Measurements from ENCODE around the gene CYP19A1.

Gene CYP19A1

DNA sequence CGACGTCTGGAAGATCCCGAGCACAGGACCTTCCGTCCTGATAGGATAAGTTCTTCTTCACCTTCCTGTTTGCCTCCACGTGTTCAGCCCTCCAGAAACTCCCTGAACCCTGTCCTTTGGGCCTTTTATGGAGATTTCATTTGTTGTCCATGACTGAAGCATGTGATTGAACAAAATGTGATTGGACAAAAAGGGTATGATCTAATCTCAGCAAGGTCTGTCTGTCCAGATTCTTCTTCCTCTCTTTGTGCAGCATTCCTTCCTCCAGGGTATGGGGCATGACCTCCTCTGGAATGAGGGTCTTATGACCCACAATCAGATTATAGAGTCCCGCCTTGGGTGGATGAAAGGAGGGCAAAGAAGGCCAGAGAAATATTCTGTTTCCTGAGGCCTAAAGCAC, at the start of gene CYP19A1:
TSS of gene CYP19A1 (minus strand) at position 101 of the 400 bp plus-strand sequence. CDS start 95,684 bp downstream, outside the sequence.
- DNase-seq (ENCODE audit: low spot score) = no peak

DNA sequence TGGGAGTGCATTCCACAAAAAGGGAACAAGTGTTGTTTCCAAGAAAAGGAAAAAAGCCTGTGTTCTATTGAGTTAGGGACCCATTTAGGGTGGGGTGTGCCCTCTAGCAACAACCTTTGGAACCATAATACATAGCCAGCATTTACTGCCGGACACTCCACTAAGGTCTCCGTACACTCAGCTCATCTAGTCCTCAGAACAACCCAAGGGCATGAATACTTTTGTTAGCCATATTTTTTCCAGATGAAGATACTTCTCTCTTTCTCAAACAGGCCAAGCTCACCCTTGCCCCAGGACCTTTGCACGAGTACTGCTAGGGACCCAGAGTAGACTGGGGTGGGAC, 49.3 kb upstream of the CYP19A1 start:
- no peak for DNase-seq (ENCODE audit: low spot score)

DNA sequence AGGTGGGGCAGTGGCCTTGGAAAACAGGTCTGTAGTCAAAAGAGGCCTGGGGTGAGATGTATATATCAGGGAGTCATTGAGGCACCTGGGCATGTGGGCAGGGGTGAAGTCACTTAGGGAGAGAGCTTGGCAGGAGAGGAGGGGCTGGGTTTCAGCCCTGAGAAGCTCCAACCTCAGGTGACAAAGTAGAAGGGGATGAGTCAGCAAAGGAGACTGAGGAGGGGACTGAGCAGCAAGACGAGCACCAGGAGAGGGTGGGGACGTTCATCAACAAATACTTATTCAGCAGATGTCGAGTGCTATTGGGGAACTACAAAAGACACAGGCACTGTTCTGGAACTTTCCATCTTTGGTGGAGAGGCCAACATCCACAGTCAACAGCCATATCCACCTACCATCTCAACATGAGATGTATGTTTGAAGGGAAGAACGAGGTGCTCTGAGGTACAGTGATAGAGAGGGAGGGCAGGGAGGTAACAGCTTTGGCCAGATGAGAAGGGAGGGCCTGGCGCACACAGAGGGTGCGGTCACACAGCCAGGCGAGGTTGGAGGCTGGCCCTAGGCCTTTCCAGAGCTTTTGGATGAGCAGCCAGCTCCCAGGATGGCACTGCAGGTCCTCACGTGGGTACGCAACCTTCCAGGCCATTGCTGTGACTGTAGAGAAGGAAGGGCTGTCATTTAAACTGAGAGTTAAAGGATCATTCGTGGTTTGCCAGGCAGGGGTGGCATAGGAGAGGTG, 48.7 kb upstream of the CYP19A1 start:
- peak; percentile 9 for DNase-seq (ENCODE audit: low spot score)

DNA sequence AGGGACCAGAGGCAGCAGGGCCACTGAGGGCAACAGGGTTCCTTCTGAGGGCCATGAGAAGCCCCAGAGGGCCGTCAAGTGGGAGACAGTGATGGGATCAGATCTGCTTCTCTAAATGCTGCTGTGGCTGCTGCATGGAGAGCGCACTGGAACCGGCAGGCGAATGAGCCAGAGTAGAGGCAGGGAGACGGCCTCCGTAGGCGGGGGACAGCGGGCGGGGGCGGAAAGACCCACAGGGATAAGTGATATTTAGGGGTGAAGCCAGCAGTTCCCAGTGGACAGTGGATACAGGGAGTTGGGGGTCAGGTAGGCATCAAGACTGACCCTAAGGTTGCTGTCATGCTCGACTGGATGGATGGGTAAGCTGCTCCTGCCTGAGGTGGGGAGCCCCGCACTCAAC, 48.1 kb upstream of the CYP19A1 start:
- DNase-seq (ENCODE audit: low spot score) = no peak

DNA sequence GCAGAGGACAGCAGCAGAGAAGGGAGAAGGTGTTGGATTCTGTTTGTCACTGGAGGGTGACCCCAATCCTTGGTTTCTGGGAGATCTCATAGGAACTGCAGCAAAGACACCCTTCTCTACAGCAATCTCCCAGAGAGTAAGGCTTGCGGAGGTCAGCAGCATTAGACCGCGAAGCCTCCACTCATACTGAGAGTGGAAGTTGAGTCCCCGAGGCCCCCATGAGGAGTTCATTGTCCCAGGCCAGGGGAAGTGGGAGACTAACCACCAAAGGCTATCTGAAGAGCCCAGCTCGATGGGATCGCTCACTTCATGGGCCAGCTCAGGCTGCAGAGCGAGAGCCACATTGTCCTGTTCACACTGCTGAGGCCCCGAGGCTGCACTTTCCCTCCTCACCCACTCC, 47.6 kb upstream of the CYP19A1 start:
- DNase-seq (ENCODE audit: low spot score) = no peak

DNA sequence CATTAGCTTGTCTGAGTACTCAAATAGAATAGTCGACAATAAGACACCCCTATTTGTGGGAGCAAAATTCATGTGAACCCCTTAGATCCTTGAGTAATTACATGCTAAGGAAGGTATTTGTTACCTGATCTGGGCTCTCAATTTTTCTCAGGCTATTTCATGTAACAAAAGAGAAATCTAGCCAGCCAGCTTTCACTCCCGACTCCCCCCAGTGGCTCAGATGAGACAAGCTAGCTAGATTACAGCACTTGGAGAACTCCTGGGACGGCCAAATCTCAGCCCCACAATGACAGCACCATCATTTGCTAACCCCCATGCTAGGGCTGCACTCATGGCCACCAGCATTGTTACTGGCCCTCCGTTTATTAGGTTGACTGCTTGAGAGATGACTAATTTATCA, 44.4 kb upstream of the CYP19A1 start:
- DNase-seq (ENCODE audit: low spot score) = peak; percentile 28

DNA sequence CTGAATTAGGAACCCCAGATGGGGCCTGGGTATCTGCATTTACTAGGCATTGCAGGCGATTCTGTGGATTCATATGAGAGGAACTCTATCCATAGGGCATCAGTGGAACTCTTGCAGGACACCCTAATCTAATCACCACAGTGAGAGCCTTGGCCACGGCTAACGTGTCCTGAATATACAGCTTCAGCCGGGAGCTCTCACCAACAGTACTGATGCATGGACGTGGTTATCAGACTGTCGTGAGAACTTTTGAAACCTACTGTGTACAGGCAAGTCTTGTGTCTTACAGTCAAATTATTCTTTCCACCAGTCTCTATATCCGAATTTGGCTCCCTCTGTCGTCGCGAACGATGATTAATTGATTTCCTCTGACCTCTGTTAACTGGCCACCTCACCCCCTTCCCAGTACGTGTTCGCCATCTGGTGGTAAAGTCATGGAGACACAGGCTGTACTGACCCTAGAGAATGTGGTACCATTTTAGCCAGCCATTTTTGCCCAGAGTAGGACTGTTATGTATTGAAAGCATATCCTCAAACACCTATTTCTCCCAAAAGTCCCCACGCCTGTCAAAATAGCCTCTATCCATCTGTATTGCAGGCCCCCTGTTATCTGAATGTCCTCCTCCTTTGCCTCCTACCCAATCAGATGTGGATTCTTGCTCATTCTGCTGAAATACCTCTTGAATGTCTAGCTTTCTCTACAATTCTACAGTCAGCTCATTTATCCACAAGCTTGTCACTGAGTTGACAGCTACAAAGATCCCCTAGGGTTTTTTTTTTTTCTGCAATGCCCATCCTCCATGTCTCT, 42.8 kb upstream of the CYP19A1 start:
- peak; percentile 67 for DNase-seq (ENCODE audit: low spot score)

DNA sequence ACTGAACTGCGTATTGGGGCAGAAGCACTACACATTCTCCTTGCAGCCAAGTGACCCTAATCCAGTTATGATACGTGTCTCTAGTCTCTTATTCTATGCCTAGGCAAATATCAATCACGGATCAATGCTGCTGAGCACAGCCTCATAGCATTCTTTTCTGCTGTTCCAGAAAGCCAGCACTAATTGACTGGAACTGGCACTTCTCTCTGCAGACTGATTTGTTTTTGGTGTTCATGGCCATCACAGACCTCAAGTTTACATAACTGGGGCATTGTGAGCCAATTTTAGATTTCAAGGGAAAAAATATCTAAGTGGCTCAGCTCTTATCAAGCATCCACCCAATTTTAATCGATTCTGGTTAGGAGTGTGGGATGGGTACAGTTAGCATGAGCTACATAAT, 41.0 kb upstream of the CYP19A1 start:
- DNase-seq (ENCODE audit: low spot score) = no peak

DNA sequence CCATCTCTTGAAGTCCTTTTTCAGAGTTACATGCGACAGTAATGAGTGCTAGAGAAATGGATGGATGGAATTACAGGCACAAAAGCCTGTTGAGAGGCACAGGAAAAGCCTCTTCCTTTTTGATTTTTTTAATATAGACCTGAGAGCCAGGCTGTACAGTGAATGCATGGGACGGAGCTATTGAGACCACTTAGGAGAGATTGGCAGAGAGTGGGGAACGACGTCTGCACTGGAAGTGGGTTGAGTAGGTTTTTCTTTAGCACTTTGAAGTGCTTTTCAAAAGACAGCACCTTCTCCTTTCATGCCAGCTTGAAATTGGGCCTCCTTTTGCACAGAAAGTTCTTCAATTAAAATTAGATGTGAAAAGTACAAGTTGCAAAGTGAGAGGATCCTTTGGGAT, 40.0 kb upstream of the CYP19A1 start:
- DNase-seq (ENCODE audit: low spot score) = no peak

DNA sequence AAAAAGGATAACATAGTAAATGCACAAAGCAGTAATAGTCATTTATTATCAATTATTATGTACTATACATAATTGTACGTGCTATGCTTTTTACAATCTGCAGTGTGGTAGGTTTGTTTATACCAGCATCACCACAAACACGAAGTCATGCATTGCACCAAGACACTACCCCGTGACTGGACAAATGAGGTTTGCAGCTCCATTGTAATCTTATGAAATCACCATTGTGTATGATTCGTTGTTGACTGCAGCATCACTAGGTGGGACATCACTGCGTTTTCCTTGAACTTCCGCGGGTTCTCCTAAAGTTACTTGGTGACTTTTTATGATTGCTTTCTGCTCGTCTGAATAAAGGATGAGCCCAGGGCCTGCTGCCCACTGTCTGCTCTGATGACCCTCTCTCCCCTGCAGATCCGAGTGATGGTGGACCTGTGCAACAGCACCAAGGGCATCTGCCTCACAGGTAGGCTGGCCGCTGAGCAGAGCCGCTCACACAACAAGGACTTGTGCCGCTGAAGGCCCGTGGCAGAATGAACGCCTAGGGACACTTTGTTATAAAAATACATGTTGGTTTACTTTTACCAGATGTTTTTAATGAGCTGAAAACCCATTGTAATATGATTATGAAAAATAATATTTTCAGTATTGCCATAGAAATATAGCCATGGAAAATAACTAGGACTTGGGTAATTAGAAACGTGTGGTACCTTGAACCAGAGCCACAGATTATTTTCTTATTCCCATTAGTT, 38.8 kb upstream of the CYP19A1 start:
- no peak for DNase-seq (ENCODE audit: low spot score)

DNA sequence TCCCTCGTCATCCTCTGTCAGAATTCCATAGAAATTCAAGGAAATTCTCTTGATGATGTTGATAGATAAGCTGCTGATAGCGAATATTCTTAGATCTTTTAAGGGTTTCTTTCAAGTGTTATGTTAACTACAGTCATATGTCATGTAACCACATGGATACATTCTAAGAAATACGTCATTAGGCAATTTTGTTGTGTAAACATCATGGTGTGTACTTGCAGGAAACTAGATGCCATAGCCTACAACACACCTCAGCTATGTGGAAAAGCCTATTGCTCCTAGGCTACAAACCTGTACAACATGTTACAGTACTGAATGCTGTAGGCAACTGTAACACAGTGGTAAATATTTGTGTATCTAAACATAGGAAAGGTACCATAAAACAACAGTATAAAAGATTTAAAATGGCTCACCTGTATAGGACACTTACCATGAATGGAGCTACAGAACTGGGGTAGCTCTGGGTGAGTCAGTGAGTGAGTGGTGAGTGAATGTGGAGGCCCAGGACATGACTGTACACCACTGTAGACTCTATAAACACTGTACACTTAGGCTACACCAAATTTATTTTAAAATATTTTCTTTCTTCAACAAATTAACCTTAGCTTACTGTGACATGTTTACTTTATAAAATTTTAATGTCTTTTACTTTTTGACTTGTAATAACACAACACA, 37.7 kb upstream of the CYP19A1 start:
- DNase-seq (ENCODE audit: low spot score) = no peak

DNA sequence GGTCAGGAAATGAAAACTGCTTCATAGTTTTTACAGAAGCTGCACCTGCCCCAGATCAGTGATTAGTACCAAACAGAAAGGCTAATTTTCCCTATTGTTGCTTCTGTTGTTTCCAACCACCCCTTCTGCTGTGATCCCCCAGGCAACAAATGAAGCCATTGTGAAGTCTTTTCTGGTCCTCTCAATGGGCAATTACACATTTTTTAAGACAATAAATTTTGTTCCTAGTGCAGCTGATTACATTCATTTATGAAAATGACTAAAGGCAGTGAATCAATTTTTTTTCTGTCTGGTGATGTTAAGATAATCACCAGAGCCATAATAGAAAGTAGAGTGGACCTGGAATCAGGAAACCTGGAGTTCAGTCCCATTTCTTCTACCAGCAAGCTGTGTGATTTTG, 35.7 kb upstream of the CYP19A1 start:
- DNase-seq (ENCODE audit: low spot score) = no peak

DNA sequence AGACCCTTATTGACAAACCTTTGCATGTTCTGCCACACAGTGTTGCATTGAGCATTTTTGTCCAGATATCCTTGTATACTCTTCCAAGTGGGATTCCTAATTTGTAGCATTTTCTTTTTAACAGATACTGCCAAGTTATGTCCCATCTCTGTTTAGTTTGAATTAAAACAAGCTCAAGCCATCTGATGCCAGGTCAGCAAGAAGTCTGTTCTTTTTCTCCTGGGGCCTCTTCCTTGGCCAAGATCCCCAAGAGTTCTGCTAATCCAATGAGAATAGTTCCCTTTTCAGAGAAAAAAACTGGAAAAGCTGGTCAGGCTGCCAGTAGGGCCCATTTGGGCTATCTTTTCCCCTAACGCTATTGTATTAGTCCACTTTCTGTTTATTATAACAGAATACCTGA, 32.9 kb upstream of the CYP19A1 start:
- DNase-seq (ENCODE audit: low spot score) = no peak

DNA sequence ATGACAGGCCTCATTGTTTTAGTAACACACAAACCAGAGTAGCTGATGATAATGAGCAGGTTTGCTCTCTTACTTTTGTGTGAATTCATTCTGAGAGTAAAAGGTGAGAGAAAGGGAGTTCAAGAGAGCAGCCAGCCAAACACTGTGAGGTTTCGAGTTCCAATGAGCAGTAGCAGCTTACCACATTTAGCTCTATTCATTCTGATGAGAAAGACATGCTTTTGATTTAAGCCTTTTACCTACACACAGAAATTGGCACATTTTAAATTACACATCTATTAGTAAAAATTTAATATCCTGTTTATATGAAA, 31.0 kb upstream of the CYP19A1 start:
- no peak for DNase-seq (ENCODE audit: low spot score)

DNA sequence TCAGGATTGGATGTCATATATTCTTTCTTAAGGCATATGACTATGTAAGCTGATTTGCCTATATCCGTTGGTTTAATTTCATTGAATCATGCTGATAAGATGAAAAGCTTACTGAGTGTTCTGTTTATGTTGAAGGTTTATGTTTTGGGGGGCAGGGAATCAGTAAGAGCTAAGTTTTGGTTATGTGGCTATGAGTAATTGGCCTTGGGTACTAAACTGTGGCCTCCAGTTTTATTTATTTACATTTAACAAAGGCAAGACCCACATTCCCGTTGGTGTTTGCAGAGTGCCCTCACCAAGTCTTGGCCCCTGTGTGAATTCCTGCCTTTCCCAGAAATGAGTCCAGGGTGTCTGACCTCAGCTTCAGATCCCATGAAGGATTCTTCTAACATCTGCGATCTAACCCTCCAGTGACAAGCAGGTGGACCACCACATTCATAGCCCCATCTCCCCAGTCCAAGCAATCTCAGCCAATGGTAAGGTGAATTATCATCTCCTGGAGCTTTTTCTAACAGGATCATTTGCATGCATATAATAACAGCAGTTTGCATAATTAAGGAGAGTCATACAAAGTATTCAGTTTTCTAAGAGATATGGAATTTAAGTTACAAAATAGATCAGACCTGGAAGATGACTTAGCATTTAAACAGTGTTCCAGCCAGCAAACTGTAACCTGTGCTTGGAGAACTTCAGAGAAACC, 30.5 kb upstream of the CYP19A1 start:
- no peak for DNase-seq (ENCODE audit: low spot score)

DNA sequence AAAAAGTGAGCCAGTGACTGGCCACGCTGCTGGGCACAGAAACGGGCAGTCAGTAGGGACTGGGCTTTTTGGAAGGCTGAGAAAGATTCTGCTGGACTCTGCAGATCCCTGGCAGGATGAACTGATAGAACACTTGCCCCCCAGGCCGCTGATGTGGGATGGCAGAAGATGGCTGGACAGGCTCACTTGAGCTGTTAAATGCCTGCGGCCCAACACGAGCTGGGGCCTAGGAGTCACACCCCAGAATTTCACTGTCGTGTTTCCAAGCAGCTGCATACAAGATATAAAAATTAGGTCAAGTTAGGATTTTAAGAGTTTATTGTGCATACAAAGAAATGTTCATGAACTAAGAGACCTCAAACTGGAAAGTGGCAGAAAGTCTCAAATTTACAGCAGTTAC, 29.9 kb upstream of the CYP19A1 start:
- DNase-seq (ENCODE audit: low spot score) = no peak

DNA sequence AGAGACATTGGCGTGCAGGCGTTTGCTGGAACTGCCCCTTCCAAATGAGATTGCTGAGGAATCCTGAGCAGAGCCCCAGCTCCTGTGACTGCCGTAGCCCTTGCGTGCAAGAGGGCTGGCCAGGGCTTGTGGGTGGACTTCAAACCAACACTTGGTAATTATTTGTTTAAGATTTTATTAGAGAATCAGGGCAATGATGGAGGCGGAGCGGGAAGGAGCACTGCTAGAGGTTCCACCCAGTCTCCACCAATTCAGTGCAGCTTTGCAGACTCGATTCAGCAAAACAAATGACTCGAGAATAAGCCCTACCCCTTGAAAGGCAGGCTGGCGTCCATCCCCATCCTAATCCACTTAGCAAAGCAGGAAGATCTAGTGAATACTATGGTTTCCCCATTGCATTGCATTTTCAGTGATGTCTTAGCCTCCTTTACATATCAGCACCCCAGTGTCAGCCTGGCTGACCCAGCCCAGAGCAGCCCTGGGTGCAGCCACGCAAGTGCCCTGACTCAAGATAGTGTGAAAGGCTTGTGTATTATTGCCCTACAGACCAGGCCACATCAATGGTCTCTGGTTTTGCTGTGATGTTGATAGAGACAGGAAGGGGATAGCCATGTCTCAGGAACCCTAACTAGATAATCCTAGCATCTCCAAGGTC, 29.1 kb upstream of the CYP19A1 start:
- DNase-seq (ENCODE audit: low spot score) = no peak

DNA sequence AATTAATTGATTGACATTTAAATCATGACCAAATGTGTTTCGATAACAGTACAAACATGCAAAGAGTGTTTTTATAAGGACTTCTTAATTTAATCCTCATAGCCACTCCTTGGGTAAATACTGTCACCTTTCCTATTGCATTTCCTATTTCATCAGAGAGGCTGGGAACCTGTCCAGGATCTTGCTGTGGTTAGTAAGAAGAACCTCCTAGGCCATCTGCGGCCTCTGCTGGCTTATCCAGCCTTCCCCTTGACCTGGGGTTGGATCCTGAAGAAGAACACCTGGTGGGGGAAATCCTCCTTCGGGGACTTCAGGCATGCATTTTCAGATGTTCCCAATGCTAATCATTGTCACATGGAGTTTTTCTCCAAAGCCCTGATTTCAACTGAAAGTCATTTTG, 28.5 kb upstream of the CYP19A1 start:
- no peak for DNase-seq (ENCODE audit: low spot score)

DNA sequence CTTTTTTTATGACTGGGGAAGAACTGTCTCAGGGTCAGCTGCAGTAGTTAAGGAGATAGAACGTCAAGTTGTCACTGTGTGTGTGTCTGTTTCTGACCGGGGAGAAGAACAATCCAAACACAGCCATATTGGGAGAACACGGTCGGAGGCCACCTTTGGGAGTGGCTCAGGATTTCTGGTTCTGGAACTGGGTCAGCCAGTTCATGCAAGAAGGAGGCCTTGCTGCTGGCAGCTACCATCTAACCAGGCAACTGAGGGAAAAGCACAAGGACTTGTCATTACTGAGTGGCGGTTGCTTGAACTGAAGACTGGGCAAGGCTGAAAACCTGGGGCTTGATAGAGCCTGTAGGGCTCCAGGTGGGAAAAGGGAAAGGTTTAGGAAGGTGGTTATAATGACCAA, 27.7 kb upstream of the CYP19A1 start:
- DNase-seq (ENCODE audit: low spot score) = no peak

DNA sequence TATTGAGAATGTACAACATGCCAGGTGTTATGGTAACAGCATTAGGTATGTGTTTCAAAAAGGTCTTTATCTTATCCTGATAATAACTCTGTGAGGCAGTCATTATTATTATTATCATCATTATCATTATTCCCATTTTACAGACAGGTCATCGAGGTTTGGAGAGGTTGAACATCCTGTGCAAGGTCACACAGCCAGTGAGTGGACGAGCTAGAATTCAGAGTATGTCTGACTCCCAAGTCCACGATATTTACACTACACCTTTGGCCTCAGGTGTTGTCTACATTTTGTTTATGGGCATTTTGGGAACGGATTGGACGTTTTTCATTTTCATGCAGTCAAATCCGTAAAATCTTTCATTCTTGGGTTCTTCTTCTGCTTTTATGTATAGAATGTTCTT, 27.0 kb upstream of the CYP19A1 start:
- DNase-seq (ENCODE audit: low spot score) = no peak

DNA sequence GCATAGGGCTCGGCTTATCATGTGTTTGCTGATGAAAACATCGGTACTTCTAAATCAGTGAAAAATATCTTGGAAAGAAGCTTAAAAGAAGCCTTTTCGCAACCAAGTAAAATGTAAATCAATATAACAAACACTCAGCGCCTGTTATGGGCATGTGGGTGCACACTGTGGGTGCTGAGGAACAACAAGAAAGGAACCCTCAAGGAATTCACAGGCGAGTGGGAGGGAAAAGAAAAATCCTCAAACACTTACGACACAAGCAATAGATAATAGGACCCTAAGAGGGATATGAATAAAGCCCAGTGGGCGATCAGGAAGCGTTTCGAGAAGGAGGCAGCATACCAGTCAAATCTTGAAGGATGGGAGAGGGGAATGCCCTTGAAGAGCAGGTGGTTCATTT, 25.0 kb upstream of the CYP19A1 start:
- no peak for DNase-seq (ENCODE audit: low spot score)

DNA sequence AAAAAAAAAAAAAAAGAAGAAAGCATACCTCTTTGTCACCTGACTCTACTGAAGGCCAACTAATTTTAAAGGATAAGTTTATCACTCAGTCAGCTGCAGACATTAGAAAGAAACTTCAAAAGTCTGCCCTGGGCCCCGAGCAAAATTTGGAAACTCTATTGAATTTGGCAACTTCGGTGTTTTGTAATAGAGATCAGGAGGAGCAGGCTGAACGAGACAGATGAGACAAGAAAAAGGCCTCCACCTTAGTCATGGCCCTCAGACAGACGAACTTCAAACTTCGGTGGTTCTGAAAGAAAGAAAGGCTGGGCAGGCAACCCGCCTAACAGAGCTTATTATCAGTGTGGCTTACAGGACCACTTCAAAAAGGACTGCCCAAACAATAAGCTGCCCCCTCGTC, 21.6 kb upstream of the CYP19A1 start:
- DNase-seq (ENCODE audit: low spot score) = no peak

All from SW480 (cell line).